ENCODE results near the gene SLC25A44. TPM values are rescaled to one million over a fixed set of nuclear protein-coding genes. Genes with fewer than 3 reads are reported as not detected.

Gene SLC25A44
- total RNA-seq, 2 experiments from 2014 or later, result 11.6 to 13.0 TPM

DNA sequence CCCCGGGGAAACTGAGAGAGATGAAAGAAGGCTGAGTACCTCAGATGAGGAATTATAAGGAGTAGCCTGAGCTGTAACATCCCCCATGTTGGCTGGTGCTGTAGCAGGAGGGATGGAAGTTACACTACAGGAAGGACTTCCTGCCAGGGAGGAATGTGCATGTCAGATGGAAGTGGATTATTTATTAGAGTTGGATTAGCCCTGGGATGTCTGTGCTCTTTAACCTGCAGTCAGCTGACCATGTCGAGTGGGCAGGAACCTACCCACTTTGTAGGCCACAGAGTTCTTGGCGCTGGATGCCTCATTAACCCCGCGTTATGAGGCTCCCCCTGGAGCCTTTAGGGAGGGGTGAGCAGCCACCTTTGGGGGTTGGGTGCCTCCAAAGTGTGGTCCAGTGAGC is 41.3 kb upstream of the SLC25A44 start:
- Mint-ChIP-seq H3K4me1 (ENCODE audit: low read depth) (peaks cover 45% of the 10 kb centered on the region), H3K27me3 (no peaks in the 10 kb centered on the region), H3K36me3 (ENCODE audit: low read depth) (no peaks in the 10 kb centered on the region), H3K9me3 (no peaks in the 10 kb centered on the region), H3K4me3 (no peak overlapping the region), H3K27ac (no peak overlapping the region)
- ChIA-PET CTCF (interaction anchor here (1.4 to 2.8 kb wide), 2 partner anchors 56 to 72 kb away, joined by 5 to 13 read pairs; no protein-coding TSS in a partner anchor), POLR2A (no interaction called here)
- Histone ChIP-seq H3K36me3 (ENCODE audit: insufficient read depth, low read length) (no peaks in the 10 kb centered on the region), H3K9me3 (ENCODE audit: control insufficient read depth in 1 of 2, insufficient read depth in 1 of 2, low read length in 2 of 2) (no peaks in the 10 kb centered on the region), H3K27ac (ENCODE audit: low read depth in 1 of 2, low read length in 2 of 2) (no peak overlapping the region), H3K4me1 (ENCODE audit: insufficient read depth, low read length) (peaks cover 43% of the 10 kb centered on the region), H3K4me3 (ENCODE audit: low read length) (no peak overlapping the region), H3K27me3 (ENCODE audit: control insufficient read depth in 1 of 2, insufficient read depth in 2 of 2, low read length in 2 of 2) (no peaks in the 10 kb centered on the region)
- DNase-seq (peak in 1 of 14 experiments; percentile 46), ATAC-seq (ENCODE audit: poor library complexity) (no peak)
- intact Hi-C loops (cut with DNase I, micrococcal nuclease), result no loop called here
- TF ChIP-seq, protein P1, sequence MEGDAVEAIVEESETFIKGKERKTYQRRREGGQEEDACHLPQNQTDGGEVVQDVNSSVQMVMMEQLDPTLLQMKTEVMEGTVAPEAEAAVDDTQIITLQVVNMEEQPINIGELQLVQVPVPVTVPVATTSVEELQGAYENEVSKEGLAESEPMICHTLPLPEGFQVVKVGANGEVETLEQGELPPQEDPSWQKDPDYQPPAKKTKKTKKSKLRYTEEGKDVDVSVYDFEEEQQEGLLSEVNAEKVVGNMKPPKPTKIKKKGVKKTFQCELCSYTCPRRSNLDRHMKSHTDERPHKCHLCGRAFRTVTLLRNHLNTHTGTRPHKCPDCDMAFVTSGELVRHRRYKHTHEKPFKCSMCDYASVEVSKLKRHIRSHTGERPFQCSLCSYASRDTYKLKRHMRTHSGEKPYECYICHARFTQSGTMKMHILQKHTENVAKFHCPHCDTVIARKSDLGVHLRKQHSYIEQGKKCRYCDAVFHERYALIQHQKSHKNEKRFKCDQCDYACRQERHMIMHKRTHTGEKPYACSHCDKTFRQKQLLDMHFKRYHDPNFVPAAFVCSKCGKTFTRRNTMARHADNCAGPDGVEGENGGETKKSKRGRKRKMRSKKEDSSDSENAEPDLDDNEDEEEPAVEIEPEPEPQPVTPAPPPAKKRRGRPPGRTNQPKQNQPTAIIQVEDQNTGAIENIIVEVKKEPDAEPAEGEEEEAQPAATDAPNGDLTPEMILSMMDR (IDR thresholded peaks at IDR 0.05), result no peak

DNA sequence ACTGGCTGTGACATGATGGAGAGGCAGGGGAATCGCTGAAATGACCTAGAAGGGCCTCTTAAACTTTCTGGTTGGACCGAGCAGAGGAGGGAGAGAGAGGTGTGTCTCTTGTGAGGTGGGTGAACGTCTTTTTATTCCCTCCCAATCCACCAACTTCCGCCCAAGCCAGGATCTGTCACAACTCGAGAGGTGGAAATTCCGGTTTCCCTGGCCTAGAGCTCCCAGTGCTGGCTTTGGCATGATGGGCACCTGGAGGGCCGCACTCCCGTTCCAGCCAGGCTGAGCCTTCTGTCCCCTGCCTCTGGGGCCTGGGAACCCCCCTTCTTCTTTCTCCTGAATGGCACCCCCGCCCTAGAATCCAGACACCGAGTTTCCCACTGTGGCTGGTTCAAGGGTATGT is 40.5 kb upstream of the SLC25A44 start, which contains the start of gene SEMA4A:
Gene SEMA4A (plus strand): TSS at position 224 of the 400 bp plus-strand sequence. CDS start 994 bp downstream, outside the sequence.
- peak within 1 kb of the TSS; percentile 77 for H3K4me3 Mint-ChIP-seq
- DNase-seq, result peak in 1 of 14 experiments; percentile 42
- H3K27me3 Mint-ChIP-seq, result no peaks in the 10 kb centered on the region
- Histone ChIP-seq H3K27ac (ENCODE audit: low read depth in 1 of 2, low read length in 2 of 2) (no peak within 1 kb of the TSS), H3K9me3 (ENCODE audit: control insufficient read depth in 1 of 2, insufficient read depth in 1 of 2, low read length in 2 of 2) (no peaks in the 10 kb centered on the region), H3K27me3 (ENCODE audit: control insufficient read depth in 1 of 2, insufficient read depth in 2 of 2, low read length in 2 of 2) (no peaks in the 10 kb centered on the region), H3K4me1 (ENCODE audit: insufficient read depth, low read length) (peaks cover 42% of the 10 kb centered on the region), H3K4me3 (ENCODE audit: low read length) (peak within 1 kb of the TSS; percentile 34), H3K36me3 (ENCODE audit: insufficient read depth, low read length) (no peaks in the 10 kb centered on the region)
- H3K36me3 Mint-ChIP-seq (ENCODE audit: low read depth), result no peaks in the 10 kb centered on the region
- H3K9me3 Mint-ChIP-seq, result no peaks in the 10 kb centered on the region
- no peak for ATAC-seq (ENCODE audit: poor library complexity)
- POLR2A ChIA-PET, result interaction anchor here (0.8 to 2.6 kb wide), 4 partner anchors 10 to 60 kb away, joined by 3 to 11 read pairs (median 4); partner anchors contain the start of genes PMF1 and SLC25A44
- TF ChIP-seq, protein P1 (IDR thresholded peaks at IDR 0.05), result no peak
- H3K27ac Mint-ChIP-seq, result peak within 1 kb of the TSS; percentile 66
- intact Hi-C loops (cut with DNase I, micrococcal nuclease), result no loop called here
- CTCF ChIA-PET, result no interaction called here
- peaks cover 45% of the 10 kb centered on the region for H3K4me1 Mint-ChIP-seq (ENCODE audit: low read depth)

DNA sequence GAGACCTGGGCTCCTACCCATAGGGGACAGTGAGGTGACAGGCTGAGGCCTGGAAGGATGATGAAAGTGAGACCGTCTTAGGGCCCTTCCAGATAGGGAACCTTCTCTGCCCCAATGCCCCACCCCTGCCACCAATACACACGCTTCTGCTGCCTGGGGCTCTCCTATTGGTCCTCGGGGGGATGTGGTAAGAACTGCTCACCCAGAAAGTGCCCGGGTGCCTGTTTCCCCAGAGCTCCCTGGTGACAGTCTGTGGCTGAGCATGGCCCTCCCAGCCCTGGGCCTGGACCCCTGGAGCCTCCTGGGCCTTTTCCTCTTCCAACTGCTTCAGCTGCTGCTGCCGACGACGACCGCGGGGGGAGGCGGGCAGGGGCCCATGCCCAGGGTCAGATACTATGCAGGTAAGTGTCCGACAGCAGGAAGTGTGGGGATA is 39.6 kb upstream of the SLC25A44 start:
- no peaks in the 10 kb centered on the region for H3K9me3 ChIP-seq (ENCODE audit: control insufficient read depth in 1 of 2, insufficient read depth in 1 of 2, low read length in 2 of 2)
- Mint-ChIP-seq H3K27me3 (no peaks in the 10 kb centered on the region), H3K9me3 (no peaks in the 10 kb centered on the region), H3K27ac (peak overlapping the region; percentile 66), H3K4me1 (ENCODE audit: low read depth) (peaks cover 52% of the 10 kb centered on the region), H3K36me3 (ENCODE audit: low read depth) (no peaks in the 10 kb centered on the region), H3K4me3 (peak overlapping the region; percentile 77)
- ATAC-seq (ENCODE audit: poor library complexity), result peak; percentile 71
- ChIA-PET POLR2A (interaction anchor here (0.8 to 2.6 kb wide), 4 partner anchors 9 to 59 kb away, joined by 3 to 11 read pairs (median 4); partner anchors contain the start of genes PMF1 and SLC25A44), CTCF (interaction anchor here (0.7 kb wide), 1 partner anchor 57 kb away, joined by 3 read pairs; no protein-coding TSS in a partner anchor)
- intact Hi-C loops (cut with DNase I, micrococcal nuclease), result no loop called here
- peaks cover 43% of the 10 kb centered on the region for H3K4me1 ChIP-seq (ENCODE audit: insufficient read depth, low read length)
- TF ChIP-seq, protein P1 (IDR thresholded peaks at IDR 0.05), result no peak
- no peaks in the 10 kb centered on the region for H3K27me3 ChIP-seq (ENCODE audit: control insufficient read depth in 1 of 2, insufficient read depth in 2 of 2, low read length in 2 of 2)
- H3K36me3 ChIP-seq (ENCODE audit: insufficient read depth, low read length), result no peaks in the 10 kb centered on the region
- H3K4me3 ChIP-seq (ENCODE audit: low read length), result peak overlapping the region; percentile 34
- DNase-seq, result peak in 3 of 14 experiments; percentile 64 to 81 (median 73)
- H3K27ac ChIP-seq (ENCODE audit: low read depth in 1 of 2, low read length in 2 of 2), result no peak overlapping the region

Data from CD4-positive, alpha-beta T cell (primary cell).